Kidney tubule cell (primary cell): Measurements from ENCODE around the gene AGK.

ENCODE experiments used
- DNase-seq: peaks from one replicate; pipeline ENCODE4 v3.0.0-alpha.2; 2018; ENCODE audit warnings: low spot score

The AGK gene, protein sequence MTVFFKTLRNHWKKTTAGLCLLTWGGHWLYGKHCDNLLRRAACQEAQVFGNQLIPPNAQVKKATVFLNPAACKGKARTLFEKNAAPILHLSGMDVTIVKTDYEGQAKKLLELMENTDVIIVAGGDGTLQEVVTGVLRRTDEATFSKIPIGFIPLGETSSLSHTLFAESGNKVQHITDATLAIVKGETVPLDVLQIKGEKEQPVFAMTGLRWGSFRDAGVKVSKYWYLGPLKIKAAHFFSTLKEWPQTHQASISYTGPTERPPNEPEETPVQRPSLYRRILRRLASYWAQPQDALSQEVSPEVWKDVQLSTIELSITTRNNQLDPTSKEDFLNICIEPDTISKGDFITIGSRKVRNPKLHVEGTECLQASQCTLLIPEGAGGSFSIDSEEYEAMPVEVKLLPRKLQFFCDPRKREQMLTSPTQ

GRCh38 chr7:141551094-141551781 lies at the start of gene AGK:
Gene AGK, plus strand, starts transcription at chr7:141551410. Its CDS starts 4,057 bp downstream, at chr7:141555467.
- peak; percentile 83 for DNase-seq

DNA sequence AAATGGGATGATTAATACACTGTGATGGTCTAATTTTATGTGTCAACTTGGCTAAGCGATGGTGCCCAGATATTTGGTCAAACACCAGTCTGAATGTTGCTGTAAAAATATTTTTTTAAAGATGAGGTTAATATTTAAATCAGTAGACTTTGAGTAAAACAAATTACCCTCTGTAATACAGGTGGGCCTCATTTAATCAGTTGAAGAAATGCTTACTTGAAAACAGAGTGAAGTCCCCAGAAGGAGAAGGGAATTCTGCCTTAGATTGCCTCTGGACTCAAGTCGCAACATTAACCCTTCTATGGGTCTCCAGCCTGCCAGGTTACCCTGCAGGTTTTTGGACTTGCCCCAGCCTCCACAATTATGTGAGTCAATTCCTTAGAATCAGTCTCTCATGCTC lies 49.8 kb upstream of the AGK start:
- DNase-seq: no peak

- DNase-seq: peak; percentile 13
Observed at GRCh38 chr7:141511316-141511675, 39.9 kb upstream of the AGK start.

GRCh38 chr7:141511676-141512396 lies 39.4 kb upstream of the AGK start:
- DNase-seq: peak; percentile 45

- peak; percentile 13 for DNase-seq
Observed at GRCh38 chr7:141512597-141512996, 38.6 kb upstream of the AGK start.

GRCh38 chr7:141513720-141514119 lies 37.5 kb upstream of the AGK start:
- no peak for DNase-seq

DNA sequence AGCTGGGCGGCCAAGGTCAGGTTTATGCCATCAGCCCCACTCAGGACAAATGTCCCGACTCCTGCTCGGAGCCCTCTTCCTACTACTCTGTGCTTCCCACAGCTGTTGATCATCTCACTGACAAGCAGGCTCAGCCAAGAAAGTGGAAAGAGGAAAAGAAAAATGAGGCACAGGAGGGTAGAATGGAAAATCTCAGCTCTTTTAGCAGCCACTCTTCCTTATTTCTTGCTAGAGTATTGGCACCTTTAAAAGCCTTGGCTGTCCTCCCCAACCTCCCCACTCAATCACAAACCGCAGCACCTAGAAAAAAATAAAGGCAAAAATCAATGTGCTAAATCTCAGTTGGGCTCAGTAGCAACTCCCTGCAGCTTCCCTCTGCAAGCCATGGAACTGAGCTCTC lies 35.3 kb upstream of the AGK start:
- DNase-seq: no peak

- DNase-seq: no peak
Observed at GRCh38 chr7:141519623-141520022, 31.6 kb upstream of the AGK start.

- no peak for DNase-seq
Observed at GRCh38 chr7:141522657-141523342, 28.4 kb upstream of the AGK start.

DNA sequence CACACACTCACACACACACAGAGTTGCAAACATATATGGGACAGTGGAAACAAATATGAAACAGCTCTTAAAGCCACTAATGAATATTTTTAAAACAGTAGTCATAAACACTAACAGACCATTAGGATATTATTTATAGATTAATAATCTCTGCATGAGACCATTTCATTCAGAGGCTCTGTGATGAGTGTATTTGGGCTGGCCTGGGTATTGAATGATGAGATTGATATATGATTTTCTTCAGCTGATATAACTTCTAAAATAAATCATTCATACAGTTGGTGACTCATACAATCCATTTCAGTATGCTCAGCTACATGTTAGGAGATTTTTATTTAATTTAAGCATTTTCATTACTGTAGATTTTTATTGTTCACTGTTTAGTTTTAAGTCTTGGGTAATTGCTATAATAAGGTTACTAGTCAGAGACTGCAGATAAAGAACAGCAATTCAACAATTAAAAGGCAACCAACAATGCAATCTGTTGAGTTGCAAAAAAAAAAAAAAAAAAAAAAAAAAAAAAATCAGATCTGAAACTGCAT lies 25.2 kb upstream of the AGK start:
- DNase-seq: no peak

DNA sequence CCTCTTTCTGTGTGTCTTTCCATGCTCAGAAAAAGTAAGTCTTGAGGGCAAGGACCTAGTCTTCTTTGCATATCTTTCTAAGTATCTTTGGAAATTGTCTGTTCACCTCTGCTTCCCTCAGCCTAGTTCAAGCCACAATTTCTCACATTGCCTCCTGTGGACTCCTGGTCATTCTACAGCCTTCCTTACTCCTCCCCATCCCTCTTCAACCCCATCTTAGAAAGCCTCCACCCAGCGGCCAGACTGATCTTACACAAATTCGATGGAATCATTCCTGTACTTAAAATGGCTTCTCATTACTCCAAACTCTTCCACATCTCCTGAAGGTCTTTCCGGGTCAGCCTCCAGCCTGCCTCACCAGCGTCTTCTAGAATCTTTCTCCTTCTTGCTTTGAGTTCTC lies 24.1 kb upstream of the AGK start:
- no peak for DNase-seq

DNA sequence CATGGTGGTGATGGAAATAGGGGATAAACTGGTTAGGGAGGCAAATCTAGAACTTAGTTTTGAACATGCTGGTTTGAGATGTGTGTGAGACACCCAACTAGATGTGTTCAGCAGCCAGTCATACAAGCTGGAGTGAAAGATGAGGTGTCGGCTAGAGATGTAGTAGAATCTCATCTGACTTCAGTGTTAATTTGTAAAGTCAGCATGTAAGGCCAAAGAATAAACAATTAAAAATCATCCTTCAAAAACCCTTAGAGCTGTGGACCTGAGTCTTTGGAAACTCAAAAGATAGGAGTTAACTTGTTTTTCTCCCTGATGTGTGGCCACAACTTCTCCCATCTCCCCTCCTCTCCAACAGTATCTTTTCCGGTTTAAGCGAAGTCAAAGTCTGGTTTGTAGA lies 22.8 kb upstream of the AGK start:
- DNase-seq: no peak

DNA sequence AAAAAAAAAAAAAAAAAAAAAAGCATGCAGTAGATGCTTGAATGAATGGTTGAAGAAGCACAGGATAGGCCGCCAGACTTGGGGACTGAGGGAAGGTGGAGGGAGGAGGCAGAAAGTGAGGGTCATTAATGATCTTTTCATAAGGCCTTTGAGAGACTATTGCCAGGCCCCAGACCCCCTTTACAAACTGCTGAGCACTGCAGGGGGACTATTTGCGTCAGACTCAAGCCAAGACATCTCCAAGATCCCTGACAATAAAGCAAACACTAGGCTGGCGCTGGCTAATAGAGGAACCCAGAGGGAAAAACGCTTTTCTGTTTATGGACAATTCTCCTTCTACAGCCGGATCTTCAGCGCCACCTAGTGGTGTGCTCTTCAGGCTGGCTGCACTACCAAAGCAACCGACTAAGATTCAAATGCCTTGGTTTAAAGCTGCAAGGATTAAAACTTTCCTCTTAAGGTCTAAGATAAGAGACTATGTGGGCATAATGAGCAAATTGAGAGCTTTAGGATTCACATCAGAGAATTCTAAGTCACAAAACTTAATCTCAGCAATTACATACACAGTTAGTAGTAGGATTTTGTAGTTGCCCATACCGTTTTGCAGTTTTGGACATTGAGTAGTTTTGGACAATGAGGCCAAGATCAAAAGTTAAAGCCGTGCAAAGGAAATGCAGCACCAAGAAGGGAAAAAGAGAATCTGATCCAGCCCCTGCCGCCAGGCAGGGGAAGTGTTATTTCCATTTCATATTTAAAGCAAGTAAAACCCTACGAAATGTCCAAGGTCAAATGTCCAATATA lies 17.9 kb upstream of the AGK start:
- peak; percentile 82 for DNase-seq

DNA sequence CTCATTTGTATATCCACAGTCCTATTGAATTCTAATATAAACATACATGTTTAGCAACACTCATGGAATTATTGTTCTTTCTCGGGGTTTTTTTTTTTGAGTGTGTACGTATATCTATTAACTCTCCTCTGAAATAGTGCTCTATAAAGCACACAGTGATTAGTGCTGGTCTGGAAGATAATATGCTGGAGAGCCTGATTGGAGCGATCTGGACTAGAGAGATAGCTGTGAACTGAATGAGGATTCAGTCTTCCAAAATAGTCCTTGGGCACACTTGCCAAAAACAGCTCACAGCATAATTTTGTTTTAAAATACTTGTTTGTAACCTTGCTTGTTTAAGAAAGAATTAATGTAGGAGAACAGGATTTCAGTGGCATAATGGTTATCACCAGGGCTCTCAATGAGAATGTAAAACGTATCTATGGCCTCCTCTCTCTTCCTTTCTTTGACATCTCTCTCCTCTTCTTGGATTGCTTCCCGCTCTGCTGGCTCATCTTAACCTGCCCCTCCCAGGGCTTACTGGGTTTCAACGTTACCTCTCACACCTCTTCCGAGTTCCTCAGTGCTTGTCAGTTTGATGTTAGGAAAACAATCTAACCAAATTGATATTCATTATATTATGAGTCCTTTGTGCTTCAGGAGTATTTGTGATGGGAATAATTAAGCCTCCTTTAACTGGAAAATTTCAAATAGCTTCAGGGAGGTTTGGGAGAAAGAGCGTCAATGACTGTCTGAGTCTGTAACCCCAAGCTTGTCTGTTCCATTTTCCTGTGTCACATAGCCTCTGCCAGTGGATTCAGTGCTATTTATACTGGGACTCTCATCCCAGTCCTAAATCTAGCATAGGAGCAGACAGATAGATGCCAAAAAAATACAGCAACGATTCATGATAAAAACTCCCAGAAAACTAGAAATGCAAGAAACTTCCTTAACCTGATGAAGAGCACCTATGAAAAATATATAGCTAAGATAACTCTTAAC lies 16.2 kb upstream of the AGK start:
- DNase-seq: no peak

GRCh38 chr7:141537906-141538305 lies 13.3 kb upstream of the AGK start:
- DNase-seq: no peak

- DNase-seq: no peak
Observed at GRCh38 chr7:141541375-141541774, 9.8 kb upstream of the AGK start.

DNA sequence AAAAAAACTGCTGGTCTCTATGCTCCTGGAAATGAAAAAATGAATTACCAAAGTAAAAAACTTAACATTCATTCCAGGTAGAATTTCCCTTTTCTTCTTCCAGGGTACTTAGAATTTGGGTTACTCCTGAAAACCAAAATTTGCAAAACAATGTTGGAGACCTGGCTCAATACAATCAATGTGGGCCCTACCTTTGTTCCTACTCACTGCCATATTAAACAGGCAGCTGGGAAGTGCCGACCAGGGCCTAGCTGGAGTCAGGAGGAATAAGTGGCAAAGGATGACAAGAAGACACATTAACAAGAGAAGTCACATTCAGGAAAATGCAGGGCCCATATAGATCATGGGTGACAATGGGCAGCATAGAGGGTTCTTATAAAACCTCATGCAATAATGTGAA lies 6.4 kb upstream of the AGK start:
- no peak for DNase-seq

GRCh38 chr7:141549582-141549981 lies 1.6 kb upstream of the AGK start:
- DNase-seq: no peak

DNA sequence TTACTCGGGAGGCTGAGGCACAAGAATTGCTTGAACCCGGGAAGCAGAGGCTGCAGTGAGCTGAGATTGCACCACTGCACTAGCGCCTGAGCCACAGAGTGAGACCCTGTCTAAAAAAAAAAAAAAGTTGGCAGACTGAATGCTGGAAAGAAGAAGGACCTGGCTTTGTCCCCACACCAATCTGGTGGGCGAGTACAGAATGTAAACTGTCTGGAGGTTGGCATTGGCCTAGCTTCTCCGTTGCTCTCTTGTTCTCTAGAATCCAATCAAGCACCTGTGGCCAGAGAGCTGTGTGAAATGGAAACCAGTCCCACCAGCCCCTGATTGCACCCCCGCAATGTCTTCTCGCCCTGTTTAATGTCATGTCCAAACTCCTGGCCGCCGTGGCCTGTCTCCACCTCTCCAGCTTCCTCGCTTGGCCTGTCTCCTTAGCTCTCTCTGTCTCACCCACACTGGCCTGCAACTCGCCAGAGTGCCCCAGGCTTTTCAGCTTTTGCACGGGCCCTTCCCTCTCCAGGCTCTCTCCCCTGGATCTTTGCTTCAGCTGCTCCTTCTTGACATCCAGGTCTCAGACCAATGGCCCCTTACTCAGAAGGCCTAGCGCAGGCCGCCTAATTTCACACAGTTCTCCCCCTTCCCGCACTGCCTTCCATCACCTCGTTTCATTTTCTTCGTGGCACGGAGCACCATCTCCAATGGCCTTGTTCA lies 670 bp upstream of the AGK start:
- no peak for DNase-seq
